GM18499 (cell line): ENCODE results near the gene CD86.

Experiments used
- ATAC-seq: cut with Tn5 transposase; IDR thresholded peaks from one replicate; pipeline ENCODE4 v1.9.1; 2021; ENCODE audit warnings: moderate number of reproducible peaks; ENCODE audit not compliant: insufficient read depth, unreplicated experiment

CD86 gene

GRCh38 chr3:122085673-122086072 lies 30.5 kb downstream of the CD86 start:
- no peak for ATAC-seq

GRCh38 chr3:122088531-122088930 lies 33.4 kb downstream of the CD86 start:
- ATAC-seq, result no peak

DNA sequence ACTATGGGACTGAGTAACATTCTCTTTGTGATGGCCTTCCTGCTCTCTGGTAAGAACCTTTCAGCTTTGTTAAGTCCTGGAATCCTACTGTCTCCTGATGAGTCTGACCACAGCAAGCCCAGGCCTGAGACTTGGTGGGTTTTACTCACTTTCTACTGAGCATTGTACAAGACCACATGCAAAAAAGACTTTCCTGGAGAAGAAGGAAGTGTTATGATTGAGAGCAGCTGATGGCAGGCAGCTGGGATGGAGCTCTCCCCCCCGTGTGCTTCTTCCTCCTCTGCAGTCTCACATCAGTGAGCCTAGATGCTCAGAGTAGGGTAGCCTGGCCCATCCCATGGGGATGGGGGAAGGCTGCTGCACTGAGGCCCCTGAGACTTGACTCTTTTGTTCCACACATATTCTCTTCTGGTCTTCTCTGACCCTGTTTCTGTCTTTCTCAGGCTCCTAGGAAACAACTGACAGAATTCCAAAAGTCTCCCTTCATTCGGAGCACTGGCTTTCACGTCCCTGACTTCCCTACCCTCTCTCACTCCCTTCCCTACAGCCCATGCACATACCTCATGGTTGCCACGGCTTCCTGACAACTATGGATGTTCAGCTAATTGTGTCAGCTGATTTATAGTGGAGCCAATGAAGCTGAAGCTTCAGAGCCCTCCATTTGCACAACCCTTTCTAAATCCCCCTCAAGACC lies 36.6 kb downstream of the CD86 start:
- ATAC-seq, result no peak

DNA sequence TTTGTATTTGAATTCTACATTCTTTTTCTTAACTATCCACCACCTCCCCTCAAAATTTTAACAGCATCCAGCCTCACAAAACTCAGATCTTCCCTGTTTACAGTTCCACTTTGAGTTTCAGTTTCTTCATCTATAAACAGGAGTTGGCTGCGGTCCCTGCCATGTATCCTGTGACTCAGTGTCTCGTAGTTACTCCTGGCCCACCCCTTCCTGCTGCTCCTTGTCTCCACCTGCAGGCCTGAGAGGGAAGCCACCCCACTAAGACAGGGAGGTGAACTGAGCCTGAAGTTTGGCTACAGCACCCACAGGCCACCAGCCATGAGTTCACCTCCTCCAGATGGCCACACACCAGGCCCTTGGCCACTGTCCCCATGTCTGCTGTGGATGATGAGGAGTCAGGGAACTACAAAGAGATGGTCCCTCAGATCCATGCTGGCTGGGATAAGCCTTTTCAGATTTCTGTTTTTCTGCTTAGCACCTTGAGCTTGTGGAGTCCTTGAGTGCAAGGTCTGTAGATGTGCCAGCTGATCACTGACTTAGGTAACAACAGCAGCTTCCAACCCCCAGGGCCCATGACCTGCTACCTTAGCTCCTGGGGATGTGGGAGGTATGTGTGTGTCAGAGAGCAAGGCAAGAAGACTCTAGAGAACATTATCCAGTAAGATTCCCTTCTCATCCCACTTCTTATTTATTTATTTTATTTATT lies 37.5 kb downstream of the CD86 start:
- no peak for ATAC-seq

DNA sequence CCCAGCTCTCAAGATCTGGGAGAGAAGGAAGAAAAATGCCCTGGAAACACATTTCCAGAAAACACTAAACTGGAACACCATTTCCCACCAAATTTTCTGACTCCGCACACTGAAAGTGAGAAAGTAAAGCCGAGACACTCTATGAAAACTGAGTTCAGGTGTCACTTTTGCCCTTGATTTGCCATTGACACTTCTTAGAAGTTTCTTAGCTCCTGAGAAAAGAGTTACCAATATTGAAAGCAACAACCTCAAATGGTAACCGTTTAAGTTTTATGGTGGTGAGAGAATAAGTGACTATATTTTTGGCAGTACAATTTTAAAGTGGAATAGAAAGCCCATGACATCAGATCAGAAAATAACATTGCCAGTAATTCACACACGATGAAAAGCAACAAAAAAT lies 39.0 kb downstream of the CD86 start:
- ATAC-seq, result no peak

DNA sequence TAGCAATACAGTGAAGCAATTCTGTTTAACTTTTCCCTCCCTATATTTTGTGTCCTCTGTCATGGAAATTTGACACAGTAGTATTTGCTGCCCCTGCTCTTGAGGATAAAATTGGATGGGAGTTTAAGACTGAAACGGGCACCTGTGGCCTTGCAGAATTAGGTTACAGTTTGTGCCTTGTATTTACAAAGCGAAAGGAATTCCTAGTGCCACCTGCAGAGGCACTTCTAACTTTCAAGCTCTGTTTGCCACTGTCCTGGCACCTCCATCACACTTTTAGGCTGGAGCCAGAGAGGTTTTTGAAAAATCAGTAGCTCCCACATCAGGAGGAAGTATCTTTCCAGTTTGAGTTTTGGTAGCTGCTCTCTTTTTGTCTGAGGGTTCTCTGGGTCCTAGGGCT lies 39.5 kb downstream of the CD86 start:
- ATAC-seq, result no peak

DNA sequence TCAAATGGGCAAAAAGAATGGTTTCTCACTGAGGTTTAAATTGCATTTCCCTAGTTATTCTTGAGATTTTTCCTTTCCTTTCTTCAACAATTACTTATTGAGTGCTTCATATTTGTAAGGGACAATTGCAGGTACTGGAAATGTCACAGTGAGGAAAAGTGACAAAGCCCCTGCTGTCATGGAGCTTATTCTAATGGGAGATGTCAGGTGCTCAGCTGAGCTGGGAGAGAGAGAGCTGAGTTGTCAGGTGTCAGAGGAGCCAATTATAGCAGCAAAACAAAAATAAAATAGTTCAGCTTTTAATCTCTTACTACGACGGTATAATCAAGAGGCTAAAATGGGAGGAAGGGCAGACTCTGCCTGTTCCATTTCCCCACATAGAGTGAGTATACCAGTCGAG lies 42.0 kb downstream of the CD86 start:
- ATAC-seq, result no peak

GRCh38 chr3:122098611-122099010 lies 43.4 kb downstream of the CD86 start:
- ATAC-seq, result no peak

GRCh38 chr3:122099255-122099654 lies 44.1 kb downstream of the CD86 start:
- no peak for ATAC-seq

DNA sequence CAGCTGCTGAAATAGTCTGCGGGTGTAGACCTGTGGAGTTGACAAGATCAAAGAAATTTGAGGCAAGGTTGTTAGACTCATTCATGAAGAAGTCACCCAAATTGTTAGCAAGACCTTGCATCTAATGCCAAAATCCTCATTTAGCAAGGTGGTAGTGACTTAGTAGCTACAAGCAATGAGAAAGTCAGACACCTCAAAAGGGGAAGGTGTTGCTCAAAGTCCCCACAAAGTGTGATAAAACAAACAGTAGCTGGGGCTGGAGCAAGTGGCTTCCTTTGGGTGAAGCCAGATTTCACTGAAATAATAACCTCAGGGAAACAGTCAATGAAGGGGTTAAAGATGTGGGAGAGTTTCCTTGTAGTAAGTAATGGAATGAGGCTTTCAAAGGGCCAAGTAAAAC lies 44.9 kb downstream of the CD86 start:
- ATAC-seq, result no peak

GRCh38 chr3:122100591-122101463 lies 45.7 kb downstream of the CD86 start:
- ATAC-seq, result no peak

DNA sequence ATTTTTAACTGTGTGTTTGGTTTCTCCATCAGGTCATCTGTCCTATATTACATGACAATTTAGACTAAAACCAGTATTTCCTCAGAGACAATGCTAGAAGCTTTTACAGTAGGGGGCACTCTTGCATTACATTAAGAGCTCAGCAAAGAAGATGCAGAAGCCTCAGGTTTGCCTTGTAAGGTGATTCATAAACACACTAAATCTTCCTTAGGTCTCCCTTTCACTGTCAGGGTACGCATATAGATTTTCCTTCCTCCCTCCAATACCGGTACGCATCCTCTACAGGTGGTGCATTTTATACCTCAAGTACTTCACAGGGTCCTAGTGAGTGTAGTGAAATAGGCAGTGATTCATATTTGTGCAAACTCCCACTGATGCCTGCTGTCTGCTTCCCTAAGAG lies 46.5 kb downstream of the CD86 start:
- peak; percentile 46 for ATAC-seq

DNA sequence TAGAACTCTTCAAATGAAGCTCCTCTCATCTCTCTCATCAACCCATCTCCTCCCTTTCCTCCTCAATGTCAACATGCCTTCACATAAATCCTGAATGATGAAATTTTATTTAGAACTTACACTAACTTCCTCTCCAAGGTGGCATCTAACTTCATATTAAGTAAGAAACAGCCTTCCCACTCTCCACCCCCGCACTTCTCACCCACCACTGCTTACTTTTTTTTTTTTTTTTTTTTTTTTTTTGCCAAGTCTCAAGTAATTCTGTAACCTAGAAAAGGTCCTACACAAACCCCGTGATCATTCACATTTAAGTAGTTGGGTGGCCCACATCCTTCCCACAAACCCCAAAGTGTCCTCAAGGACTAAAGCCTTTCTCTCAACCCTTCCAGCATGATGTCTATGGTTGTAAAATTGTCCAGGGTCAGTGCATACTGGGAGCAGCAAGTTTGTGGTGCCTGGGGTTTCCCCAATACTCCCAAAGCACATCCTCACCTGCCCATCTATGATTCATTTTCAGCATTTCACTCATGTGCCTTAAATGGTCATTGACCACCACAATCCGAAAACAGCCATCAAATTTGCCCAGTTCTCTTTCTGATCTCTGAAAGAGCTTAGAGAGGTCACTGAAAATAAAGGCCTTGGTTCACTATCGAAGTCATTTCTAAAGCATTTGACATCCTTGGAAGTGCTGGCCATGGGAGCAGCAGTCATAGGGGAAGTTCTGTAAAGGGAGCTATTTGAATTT lies 47.2 kb downstream of the CD86 start:
- ATAC-seq, result peak; percentile 31

GRCh38 chr3:122103821-122104514 lies 48.8 kb downstream of the CD86 start:
- no peak for ATAC-seq

- no peak for ATAC-seq
These were observed 49.5 kb downstream of the CD86 start for GRCh38 chr3:122104515-122105194.

GRCh38 chr3:122105626-122106025 lies 50.5 kb downstream of the CD86 start:
- no peak for ATAC-seq

DNA sequence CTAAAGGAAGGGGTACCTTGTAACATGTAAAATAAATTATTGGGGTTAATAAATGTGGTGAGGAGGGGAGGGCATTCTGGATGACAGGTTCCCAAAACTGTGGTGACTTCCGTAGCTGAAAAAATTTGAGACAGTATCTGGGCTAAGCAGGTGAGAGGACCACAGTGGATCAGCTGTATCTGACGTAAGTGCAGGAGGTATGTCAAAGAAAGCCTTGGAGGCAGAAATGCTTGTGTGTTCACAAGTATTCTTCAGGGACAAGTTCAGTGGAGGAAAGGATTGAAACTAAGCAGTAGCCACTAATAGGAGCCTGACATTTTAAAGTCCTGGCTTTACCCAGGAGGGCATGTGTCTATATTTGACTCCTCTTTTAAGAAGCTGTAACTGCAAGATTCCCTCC lies 52.0 kb downstream of the CD86 start:
- ATAC-seq, result no peak

DNA sequence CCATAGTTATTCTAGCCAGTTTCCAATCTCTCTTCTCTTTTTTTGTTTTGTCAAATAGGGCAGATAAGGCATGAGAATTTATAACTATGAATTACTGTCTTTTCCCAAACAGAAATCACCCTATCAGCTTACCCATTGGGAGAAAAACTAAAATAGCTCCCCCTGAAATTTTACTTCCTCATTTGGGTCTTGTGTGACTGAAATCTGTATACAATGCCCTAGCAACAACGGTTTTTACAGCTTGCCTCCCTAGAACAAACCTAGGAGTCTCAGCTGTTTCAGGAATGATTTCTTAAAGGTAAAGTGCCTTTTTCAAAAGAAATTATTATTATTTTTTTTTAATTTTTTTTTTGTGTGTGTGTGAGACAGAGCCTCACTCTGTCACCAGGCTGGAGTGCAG lies 56.8 kb downstream of the CD86 start:
- ATAC-seq, result no peak

- ATAC-seq, result no peak
These were observed 57.6 kb downstream of the CD86 start for GRCh38 chr3:122112754-122113153.
